H1 (cell line): ENCODE measurements around the gene HS6ST3. TPM values are rescaled to one million over a fixed set of nuclear protein-coding genes. Genes with fewer than 3 reads are reported as not detected.

Source experiments
- CTCF ChIA-PET: fragments of 300-600 bp; sonication (Branson Sonifier 250); formaldehyde crosslinking; loops from one replicate; lab custom pipeline; 2021; ENCODE audit not compliant: partially characterized antibody; lab: Charles Lee
- POLR2A ChIA-PET: fragments of 300-600 bp; sonication (Branson Sonifier 250); formaldehyde crosslinking; loops from one replicate; lab custom pipeline; 2021; ENCODE audit warnings: inconsistent platforms; ENCODE audit not compliant: partially characterized antibody; lab: Charles Lee
- DNase-seq, 2 experiments: peaks; one replicate each; pipeline versions ENCODE4 v3.0.0 to v3.0.0-alpha.2; 2010 to 2022; ENCODE audit warnings: low spot score in 2 of 2, low read depth in 1 of 2, mixed read lengths in 1 of 2
- FAIRE-seq: peaks from 2 replicates; lab custom pipeline; 2011; peaks lifted over from hg19 to GRCh38; lab: Jason Lieb, UNC
- H2AFZ ChIP-seq: 2 replicates; pipeline ENCODE4 v1.8.1; 2012; ENCODE audit warnings: low read length, inconsistent platforms
- H2AK5ac ChIP-seq: 2 replicates; pipeline ENCODE4 v1.6.1; 2013; ENCODE audit warnings: low read depth, low read length
- H2BK120ac ChIP-seq: replicated peaks from 2 replicates; pipeline ENCODE3; 2013; ENCODE audit warnings: low read depth, low read length, inconsistent platforms
- H2BK12ac ChIP-seq: 2 replicates; pipeline ENCODE4 v1.6.1; 2013; ENCODE audit warnings: low read depth, low read length
- H2BK15ac ChIP-seq: 2 replicates; pipeline ENCODE4 v1.6.1; 2013; ENCODE audit warnings: low read length
- H2BK20ac ChIP-seq: 2 replicates; pipeline ENCODE4 v1.6.1; 2013; ENCODE audit warnings: low read length
- H2BK5ac ChIP-seq: 2 replicates; pipeline ENCODE4 v1.6.1; 2013; ENCODE audit warnings: low read depth, low read length
- H3K14ac ChIP-seq: 2 replicates; pipeline ENCODE4 v1.6.1; 2013; ENCODE audit warnings: inconsistent platforms; ENCODE audit not compliant: insufficient read length
- H3K18ac ChIP-seq: 2 replicates; pipeline ENCODE4 v1.6.1; 2013; ENCODE audit warnings: low read length; ENCODE audit errors: extremely low read depth
- H3K23ac ChIP-seq: 2 replicates; pipeline ENCODE4 v1.6.1; 2013; ENCODE audit warnings: inconsistent platforms; ENCODE audit not compliant: insufficient read length
- H3K23me2 ChIP-seq: 2 replicates; pipeline ENCODE4 v1.6.1; 2013; ENCODE audit warnings: low read depth, low read length
- H3K27ac ChIP-seq: 2 replicates; pipeline ENCODE4 v1.6.1; 2011; ENCODE audit warnings: low read depth, low read length, inconsistent platforms
- H3K27me3 ChIP-seq, 4 experiments: replicated peaks in 1 of 4; 1 replicate in 1 of 4; 2 replicates in 3 of 4; pipeline versions ENCODE4 v1.6.1 to v1.8.1; 2011 to 2013; ENCODE audit warnings: low read length in 3 of 4, mild to moderate bottlenecking in 3 of 4, inconsistent platforms in 2 of 4, mixed read lengths in 2 of 4, moderate library complexity in 1 of 4; ENCODE audit not compliant: control insufficient read depth in 3 of 4, insufficient read depth in 3 of 4; ENCODE audit errors: extremely low read depth in 1 of 4
- H3K36me3 ChIP-seq, 4 experiments: 2 replicates each; pipeline versions ENCODE4 v1.6.1 to v1.8.1; 2011 to 2013; ENCODE audit warnings: mild to moderate bottlenecking in 4 of 4, low read length in 3 of 4, moderate library complexity in 2 of 4, control low read depth in 1 of 4, inconsistent platforms in 1 of 4; ENCODE audit not compliant: insufficient read depth in 4 of 4, control insufficient read depth in 2 of 4
- H3K4ac ChIP-seq: replicated peaks from 2 replicates; pipeline ENCODE3; 2013; ENCODE audit warnings: low read length, low read depth, mixed read lengths, inconsistent platforms; ENCODE audit not compliant: insufficient read length
- H3K4me1 ChIP-seq, 4 experiments: replicated peaks in 1 of 4; 1 replicate in 1 of 4; 2 replicates in 3 of 4; pipeline versions ENCODE4 v1.6.1 to v1.8.1; 2011 to 2013; ENCODE audit warnings: low read length in 3 of 4, inconsistent platforms in 2 of 4, mixed read lengths in 1 of 4; ENCODE audit not compliant: insufficient read depth in 4 of 4, control insufficient read depth in 3 of 4
- H3K4me2 ChIP-seq, 2 experiments: 2 replicates each; pipeline versions ENCODE4 v1.6.1 to v1.8.1; 2011 to 2013; ENCODE audit warnings: low read depth in 2 of 2, low read length in 2 of 2, control low read depth in 1 of 2, inconsistent platforms in 1 of 2, mild to moderate bottlenecking in 1 of 2; ENCODE audit not compliant: insufficient read depth in 1 of 2
- H3K4me3 ChIP-seq, 4 experiments: fragments of 200-600, 300-600 bp in 1 of 4; sonication (generic), shearing (Covaris generic), sonication (Bioruptor Twin) in 1 of 4; 2 replicates each; pipeline versions ENCODE4 v1.5.1 to v1.8.1; 2011 to 2016; ENCODE audit warnings: low read length in 4 of 4, low read depth in 3 of 4, control low read depth in 2 of 4, inconsistent platforms in 2 of 4, mild to moderate bottlenecking in 2 of 4, mixed read lengths in 1 of 4, moderate library complexity in 1 of 4; ENCODE audit not compliant: insufficient read depth in 2 of 4; ENCODE audit errors: extremely low read depth in 1 of 4
- H3K56ac ChIP-seq: replicated peaks from 2 replicates; pipeline ENCODE3; 2013; ENCODE audit warnings: low read depth, mild to moderate bottlenecking, mixed read lengths, low read length, inconsistent platforms; ENCODE audit not compliant: insufficient read length
- H3K79me1 ChIP-seq: 2 replicates; pipeline ENCODE4 v1.6.1; 2013; ENCODE audit warnings: low read depth, low read length, control low read depth
- H3K79me2 ChIP-seq, 2 experiments: 2 replicates each; pipeline versions ENCODE4 v1.6.1 to v1.8.1; 2012 to 2013; ENCODE audit warnings: low read length in 2 of 2, mild to moderate bottlenecking in 2 of 2, inconsistent platforms in 1 of 2; ENCODE audit not compliant: insufficient read depth in 2 of 2, control insufficient read depth in 1 of 2
- H3K9ac ChIP-seq, 4 experiments: replicated peaks in 1 of 4; 1 replicate in 1 of 4; 2 replicates in 3 of 4; pipeline versions ENCODE4 v1.6.1 to v1.8.1; 2011 to 2013; ENCODE audit warnings: low read depth in 3 of 4, low read length in 3 of 4, control low read depth in 2 of 4, mild to moderate bottlenecking in 2 of 4, moderate library complexity in 2 of 4, inconsistent platforms in 1 of 4; ENCODE audit errors: extremely low read depth in 1 of 4
- H3K9me3 ChIP-seq, 2 experiments: 2 replicates each; pipeline versions ENCODE4 v1.6.1 to v1.8.1; 2012 to 2013; ENCODE audit warnings: mild to moderate bottlenecking in 2 of 2, moderate library complexity in 2 of 2, control low read depth in 1 of 2, inconsistent platforms in 1 of 2, low read depth in 1 of 2, low read length in 1 of 2, mixed read lengths in 1 of 2; ENCODE audit not compliant: insufficient read depth in 2 of 2
- H4K20me1 ChIP-seq, 2 experiments: replicated peaks in 1 of 2; 2 replicates each; pipeline versions ENCODE3 to v1.8.1; 2011 to 2013; ENCODE audit warnings: inconsistent platforms in 2 of 2, low read length in 2 of 2, mild to moderate bottlenecking in 1 of 2; ENCODE audit not compliant: insufficient read depth in 2 of 2, control insufficient read depth in 1 of 2
- H4K5ac ChIP-seq: 2 replicates; pipeline ENCODE4 v1.6.1; 2013; ENCODE audit warnings: low read length, low read depth, mixed read lengths, inconsistent platforms; ENCODE audit not compliant: insufficient read length
- H4K8ac ChIP-seq: 2 replicates; pipeline ENCODE4 v1.8.0; 2013; ENCODE audit warnings: mild to moderate bottlenecking, moderate library complexity, low read length, inconsistent platforms; ENCODE audit not compliant: insufficient read depth; ENCODE audit errors: extremely low read depth
- H4K91ac ChIP-seq: replicated peaks from 2 replicates; pipeline ENCODE3; 2013; ENCODE audit warnings: low read length, mixed read lengths, inconsistent platforms; ENCODE audit not compliant: insufficient read length
- JUN ChIP-seq: IDR thresholded peaks from 2 replicates; pipeline ENCODE4 v1.6.1; 2011; ENCODE audit warnings: low read depth, mild to moderate bottlenecking, improper control_type of control experiment, low read length
- NRF1 ChIP-seq: IDR thresholded peaks from 2 replicates; pipeline ENCODE4 v1.6.1; 2011; ENCODE audit warnings: mild to moderate bottlenecking, low read depth, low read length, improper control_type of control experiment
- WGBS, 2 experiments: shearing (Covaris generic) in 1 of 2; methylation state at CpG; one replicate each; pipeline versions ENCODE4 v1.1.6 to v1.1.7; 2013 to 2015; ENCODE audit warnings: low lambda C conversion rate in 2 of 2, mixed read lengths in 2 of 2, inconsistent platforms in 1 of 2, low coverage in 1 of 2, missing lambda C conversion rate in 1 of 2; ENCODE audit not compliant: insufficient replicate concordance in 2 of 2, insufficient coverage in 1 of 2, insufficient read length in 1 of 2; ENCODE audit errors: extremely low coverage in 1 of 2, missing lambda C conversion rate in 1 of 2; 5-methylcytosine and 5-hydroxymethylcytosine counted together
- polyA plus RNA-seq, 7 experiments: library from polyadenylated mRNA; depleted of rRNA in 3 of 7; stranded (reverse) in 5 of 7; unstranded in 2 of 7; fragments of >200 nt in 5 of 7; fragments of 200-250 nt in 2 of 7; gene quantifications; 1 replicate in 5 of 7; 2 replicates in 1 of 7; 4 replicates in 1 of 7; pipeline versions ENCODE4 v1.2.1 to v1.2.3, GENCODE V29; 2011 to 2013; ENCODE audit warnings: missing spikeins in 2 of 7, mixed read lengths in 2 of 7
- total RNA-seq: library from RNA; stranded (reverse); fragmentation: NEBNext Ultra II Directional; extraction: Animal tissue kit (Norgen Biotek cat#: 25700); gene quantifications from 2 replicates; pipeline ENCODE4 v1.2.1, GENCODE V29; 2021

Gene HS6ST3
- total and polyA plus RNA-seq, 2 of the 8 experiments (the other 6 are each of a cell fraction or from before 2014, with no cell fraction given), result 0.45 to 1.2 TPM

- WGBS, 2 experiments, result 91% methylated on average over 3 of the region's 3 CpGs; no CpG with 5 or more reads in 1 of the 2 experiments
- ChIA-PET POLR2A (no interaction called here), CTCF (no interaction called here)
- Histone ChIP-seq H4K5ac (no peak overlapping the region), H2AK5ac (no peak overlapping the region), H2BK5ac (no peak overlapping the region), H3K4me3 (no peak overlapping the region), H3K27me3 (no peaks in the 10 kb centered on the region; a peak in 1 of 7 replicates), H2AFZ (no peak overlapping the region), H3K4ac (no peak overlapping the region), H3K27ac (no peak overlapping the region), H3K23ac (no peak overlapping the region), H4K91ac (no peak overlapping the region), H3K79me1 (no peaks in the 10 kb centered on the region), H3K4me1 (no peaks in the 10 kb centered on the region), H2BK20ac (no peak overlapping the region), H2BK15ac (no peak overlapping the region), H3K9me3 (no peaks in the 10 kb centered on the region), H2BK120ac (no peak overlapping the region), H3K9ac (no peak overlapping the region), H3K56ac (no peak overlapping the region), H4K8ac (no peak overlapping the region), H3K36me3 (no peaks in the 10 kb centered on the region), H2BK12ac (no peak overlapping the region), H3K79me2 (no peaks in the 10 kb centered on the region), H3K4me2 (no peak overlapping the region), H3K18ac (no peak overlapping the region), H3K14ac (no peak overlapping the region), H3K23me2 (no peaks in the 10 kb centered on the region; the same call in 1 of the 2 replicates), H4K20me1 (no peaks in the 10 kb centered on the region)
- no peak for DNase-seq
- no peak for FAIRE-seq
- no peak for TF ChIP-seq NRF1
- TF ChIP-seq JUN, result no peak
Observed at GRCh38 chr13:96806746-96807145, 716.8 kb downstream of the HS6ST3 start.
